Ovary (tissue), 3 donors: Measurements from ENCODE around the gene TGFBR1.

Source experiments
- CTCF ChIP-seq, 3 donors: fragments of 450-650 bp in 2 of 3; fragments of 200-600 bp in 1 of 3; IDR thresholded peaks; one replicate each; pipeline versions ENCODE4 v1.5.1 to v1.8.0; 2016 to 2022; ENCODE audit warnings: antibody characterized with exemption in 3 of 3, mild to moderate bottlenecking in 1 of 3
- EP300 ChIP-seq: sonication (generic); formaldehyde crosslinking; IDR thresholded peaks from one replicate; pipeline ENCODE4 v1.6.1; 2017; ENCODE audit warnings: antibody characterized with exemption
- POLR2A ChIP-seq: fragments of 450-650 bp; IDR thresholded peaks from one replicate; pipeline ENCODE4 v1.6.1; 2017; ENCODE audit warnings: antibody characterized with exemption, mild to moderate bottlenecking, moderate library complexity
- donor health status: DM: no; HTN: no; CAD: no.

GRCh38 chr9:99076030-99076429 lies 28.9 kb upstream of the TGFBR1 start:
- no peak for TF ChIP-seq CTCF (IDR thresholded peaks at IDR 0.05)
- no peak for TF ChIP-seq POLR2A
- no peak for TF ChIP-seq EP300
